Activated naive CD8-positive, alpha-beta T cell treated with anti-CD3 and anti-CD28 coated beads, Interleukin-2, amount 10 ng/mL, durations not matched to agents 7 days and 5 days (primary cell): ENCODE measurements around the gene RPS6KC1. TPM values are rescaled to one million over a fixed set of nuclear protein-coding genes. Genes with fewer than 3 reads are reported as not detected.

Experiments used
- ATAC-seq: fragments of 150-1000 bp; cut with Tn5 transposase; one replicate; pipeline ENCODE4 v1.10.0; 2021; ENCODE audit warnings: low read depth, moderate library complexity
- POLR2A ChIA-PET: fragments of 350-600 bp; sonication (Branson Sonifier 250); formaldehyde crosslinking; loops from one replicate; lab custom pipeline; 2021; ENCODE audit warnings: antibody characterized with exemption; lab: Charles Lee
- DNase-seq: peaks from one replicate; pipeline ENCODE4 v3.0.0; 2021
- H3K27ac Mint-ChIP-seq: one replicate; pipeline ENCODE4 v1.8.0; 2022; ENCODE audit warnings: mild to moderate bottlenecking, mixed read lengths
- H3K27me3 Mint-ChIP-seq: one replicate; pipeline ENCODE4 v1.8.0; 2022; ENCODE audit warnings: mild to moderate bottlenecking, moderate library complexity, mixed read lengths
- H3K36me3 Mint-ChIP-seq: one replicate; pipeline ENCODE4 v1.8.0; 2021; ENCODE audit warnings: mild to moderate bottlenecking, mixed read lengths
- H3K4me1 Mint-ChIP-seq: one replicate; pipeline ENCODE4 v1.8.0; 2021; ENCODE audit warnings: mixed read lengths
- H3K4me3 Mint-ChIP-seq: one replicate; pipeline ENCODE4 v1.8.0; 2022; ENCODE audit warnings: mild to moderate bottlenecking, moderate library complexity, mixed read lengths
- H3K9me3 Mint-ChIP-seq: one replicate; pipeline ENCODE4 v1.8.0; 2021; ENCODE audit warnings: mixed read lengths
- total RNA-seq, 2 experiments: library from RNA; stranded (reverse); gene quantifications; one replicate each; pipeline ENCODE4 v1.2.3, GENCODE V29; 2021

Gene RPS6KC1
- total RNA-seq, 2 experiments from 2014 or later, result 13.4 to 13.8 TPM

DNA sequence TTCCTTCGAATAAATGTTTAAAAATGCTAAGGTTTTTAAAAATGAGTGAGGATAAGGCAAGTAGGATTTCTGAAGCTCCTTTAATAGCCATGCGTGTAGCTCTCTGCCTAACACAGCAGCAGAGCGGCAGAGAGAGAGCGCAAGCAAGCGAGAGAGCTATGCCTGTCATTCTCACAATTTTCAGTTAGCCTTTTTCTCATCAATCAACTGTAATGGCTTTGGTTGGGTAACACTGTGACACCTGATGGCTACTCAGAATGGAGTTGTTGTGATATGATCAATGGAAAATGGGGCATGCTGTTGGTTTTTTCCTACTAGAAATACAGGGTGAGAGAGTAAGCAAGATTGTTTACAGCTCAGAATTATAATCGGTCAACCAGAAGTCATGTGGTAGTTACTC is 198.4 kb downstream of the RPS6KC1 start:
- Mint-ChIP-seq H3K36me3 (no peaks in the 10 kb centered on the region), H3K27ac (no peak overlapping the region), H3K9me3 (no peaks in the 10 kb centered on the region), H3K27me3 (no peaks in the 10 kb centered on the region), H3K4me1 (no peaks in the 10 kb centered on the region), H3K4me3 (no peak overlapping the region)
- POLR2A ChIA-PET, result no interaction called here
- DNase-seq (no peak), ATAC-seq (no peak)

DNA sequence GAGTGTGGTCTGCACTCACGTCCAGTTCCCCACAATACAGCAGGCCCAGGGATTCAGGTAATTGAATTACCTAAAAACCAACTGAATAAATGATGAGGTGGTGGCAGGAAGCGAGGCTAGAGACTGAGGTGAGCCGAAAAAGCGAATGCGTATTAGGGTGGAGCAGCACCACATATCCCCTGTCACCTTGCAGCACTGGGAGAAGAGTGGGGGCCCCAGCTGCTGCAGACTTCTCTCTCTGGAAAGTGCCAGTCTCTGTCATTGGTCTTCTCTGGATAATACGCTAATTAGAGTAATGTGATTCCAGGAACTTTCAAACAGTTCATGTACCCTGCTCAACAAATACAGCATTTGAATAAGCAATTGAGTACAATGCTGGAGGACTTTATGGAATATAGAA is 199.0 kb downstream of the RPS6KC1 start:
- no peak for ATAC-seq
- H3K4me1 Mint-ChIP-seq, result no peaks in the 10 kb centered on the region
- H3K27me3 Mint-ChIP-seq, result no peaks in the 10 kb centered on the region
- H3K27ac Mint-ChIP-seq, result no peak overlapping the region
- H3K9me3 Mint-ChIP-seq, result no peaks in the 10 kb centered on the region
- POLR2A ChIA-PET, result no interaction called here
- no peak overlapping the region for H3K4me3 Mint-ChIP-seq
- no peak for DNase-seq
- no peaks in the 10 kb centered on the region for H3K36me3 Mint-ChIP-seq

DNA sequence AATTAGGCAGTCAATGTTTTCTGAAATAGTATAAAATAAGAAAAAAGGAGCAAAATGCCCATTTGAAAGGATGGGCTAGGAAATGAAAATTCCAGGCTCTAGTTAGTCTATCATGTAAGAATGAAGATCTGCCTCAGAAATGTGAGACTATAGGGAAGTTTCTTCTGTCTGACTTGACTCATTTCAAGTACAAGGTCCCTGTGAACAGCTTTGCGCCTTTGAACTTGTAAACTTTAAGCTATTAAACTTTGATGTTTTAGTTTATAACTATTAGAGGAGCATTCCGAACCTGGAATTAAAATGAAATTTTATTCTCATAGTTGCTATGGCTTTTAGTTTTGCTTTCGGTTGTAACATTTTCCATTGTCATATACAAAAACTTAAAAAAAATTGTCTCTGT is 199.4 kb downstream of the RPS6KC1 start:
- Mint-ChIP-seq H3K4me3 (no peak overlapping the region), H3K27ac (no peak overlapping the region), H3K27me3 (no peaks in the 10 kb centered on the region), H3K4me1 (no peaks in the 10 kb centered on the region), H3K9me3 (no peaks in the 10 kb centered on the region), H3K36me3 (no peaks in the 10 kb centered on the region)
- POLR2A ChIA-PET, result no interaction called here
- ATAC-seq (no peak), DNase-seq (no peak)

DNA sequence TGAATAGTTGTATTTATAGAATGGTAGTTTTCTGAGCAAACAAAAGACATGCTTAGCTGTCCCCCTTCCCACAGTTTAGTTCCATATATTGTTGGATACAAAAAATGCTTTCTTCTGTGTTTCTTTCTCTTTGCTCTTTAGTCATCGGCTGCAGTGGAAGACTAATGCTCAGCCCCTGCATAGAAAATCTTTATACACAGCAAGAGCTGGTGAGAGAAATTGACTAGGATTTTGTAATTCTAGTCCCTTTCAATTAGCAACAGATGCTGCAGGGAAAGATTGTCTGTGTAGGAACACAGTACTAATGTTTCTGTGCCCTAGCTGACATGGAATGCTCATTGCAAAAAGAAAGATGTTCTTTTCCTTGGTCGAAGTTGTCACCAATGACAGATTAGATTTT is 200.9 kb downstream of the RPS6KC1 start:
- H3K36me3 Mint-ChIP-seq, result peaks cover 2% of the 10 kb centered on the region
- no peak overlapping the region for H3K4me3 Mint-ChIP-seq
- no peaks in the 10 kb centered on the region for H3K9me3 Mint-ChIP-seq
- H3K27me3 Mint-ChIP-seq, result no peaks in the 10 kb centered on the region
- no peaks in the 10 kb centered on the region for H3K4me1 Mint-ChIP-seq
- POLR2A ChIA-PET, result no interaction called here
- DNase-seq, result no peak
- no peak overlapping the region for H3K27ac Mint-ChIP-seq
- no peak for ATAC-seq

DNA sequence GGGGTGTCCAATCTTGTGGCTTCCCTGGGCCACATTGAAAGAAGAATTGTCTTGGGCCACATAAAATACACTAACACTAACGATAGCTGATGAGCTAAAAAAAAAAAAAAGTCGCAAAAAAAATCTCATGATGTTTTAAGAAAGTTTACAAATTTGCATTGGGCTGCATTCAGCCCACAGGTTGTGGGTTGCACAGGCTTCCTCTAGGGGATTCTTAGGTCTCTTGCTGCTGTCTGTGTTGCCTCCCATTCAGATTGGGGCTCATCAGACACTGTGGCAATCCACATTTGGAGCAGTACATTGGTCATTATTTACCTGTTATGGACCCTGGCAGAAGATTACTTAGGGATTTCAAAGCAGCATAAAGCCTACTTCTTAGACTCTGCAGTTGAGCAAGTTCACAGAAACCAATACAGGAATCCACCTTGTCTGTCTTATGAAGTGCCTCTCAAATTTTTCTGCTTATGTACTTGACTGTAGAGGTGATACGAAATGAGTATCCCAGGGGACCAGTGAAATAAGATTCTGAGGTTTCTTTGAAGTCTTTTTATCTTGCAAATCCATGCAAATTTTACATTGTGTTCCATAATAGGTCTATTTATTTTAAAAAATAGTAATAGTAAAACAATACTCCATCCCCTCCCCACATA is 205.5 kb downstream of the RPS6KC1 start:
- Mint-ChIP-seq H3K9me3 (no peaks in the 10 kb centered on the region), H3K36me3 (peaks cover 6% of the 10 kb centered on the region), H3K27ac (no peak overlapping the region), H3K4me1 (no peaks in the 10 kb centered on the region), H3K27me3 (no peaks in the 10 kb centered on the region), H3K4me3 (no peak overlapping the region)
- POLR2A ChIA-PET, result no interaction called here
- ATAC-seq (no peak), DNase-seq (no peak)

DNA sequence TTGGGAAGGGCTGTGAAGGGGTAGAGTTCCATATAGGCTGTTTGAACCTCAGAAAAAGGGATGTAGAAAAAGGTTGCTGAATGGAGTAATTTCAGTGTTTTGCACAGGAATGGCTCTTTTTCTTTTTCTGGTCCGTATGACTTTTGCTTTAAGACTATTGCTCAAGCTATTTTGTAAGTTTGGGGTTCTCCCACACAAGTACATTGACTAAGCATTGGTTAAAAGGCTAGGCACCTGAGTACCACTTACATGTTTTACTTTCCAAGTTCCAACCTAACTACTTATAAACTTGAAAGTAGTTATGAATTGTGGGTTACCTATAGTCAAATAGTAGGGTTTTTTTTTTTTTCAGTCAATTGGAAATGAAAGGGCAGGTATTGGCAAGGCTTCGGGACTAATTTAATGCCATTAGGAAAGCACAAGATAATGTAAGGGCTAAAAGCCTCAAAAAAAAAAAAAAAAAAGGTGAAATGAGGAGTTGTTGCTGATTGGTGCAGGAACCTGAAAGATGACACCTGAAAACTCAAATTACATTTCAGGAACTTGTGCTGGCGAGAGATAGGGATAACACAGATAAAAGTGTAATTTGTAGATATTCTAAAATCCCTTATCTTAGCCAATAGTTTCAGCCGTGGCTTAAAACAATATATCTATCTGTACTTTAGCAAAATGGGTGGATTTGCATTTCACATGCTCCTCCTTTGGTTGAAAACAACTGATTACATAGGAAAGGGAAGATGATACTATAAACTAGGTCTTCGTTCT is 209.5 kb downstream of the RPS6KC1 start:
- no peak for DNase-seq
- no peak for ATAC-seq
- Mint-ChIP-seq H3K36me3 (peaks cover 17% of the 10 kb centered on the region), H3K27ac (no peak overlapping the region), H3K4me3 (no peak overlapping the region), H3K9me3 (no peaks in the 10 kb centered on the region), H3K27me3 (no peaks in the 10 kb centered on the region), H3K4me1 (no peaks in the 10 kb centered on the region)
- POLR2A ChIA-PET, result no interaction called here

DNA sequence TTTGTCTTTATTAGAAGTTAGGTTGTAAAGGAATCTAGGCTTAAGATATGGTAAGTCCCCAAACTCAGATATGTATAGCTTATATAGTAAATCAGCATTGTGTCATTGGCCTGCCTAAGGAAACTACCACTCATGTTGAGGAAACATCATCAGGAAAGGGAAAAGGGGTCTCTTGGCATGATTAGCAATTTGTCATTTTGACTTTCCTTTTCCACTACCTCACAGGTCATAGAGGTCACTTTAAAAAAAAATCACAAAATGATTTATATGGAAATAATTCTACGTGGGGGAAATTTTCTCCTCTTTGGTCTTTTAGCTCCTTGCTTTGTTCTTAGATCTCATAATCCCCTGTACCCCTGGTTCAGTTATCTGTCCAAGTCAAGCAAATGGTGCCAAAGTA is 213.5 kb downstream of the RPS6KC1 start:
- no peak overlapping the region for H3K27ac Mint-ChIP-seq
- no peak for DNase-seq
- H3K27me3 Mint-ChIP-seq, result no peaks in the 10 kb centered on the region
- no peak overlapping the region for H3K4me3 Mint-ChIP-seq
- ATAC-seq, result no peak
- H3K9me3 Mint-ChIP-seq, result no peaks in the 10 kb centered on the region
- no peaks in the 10 kb centered on the region for H3K4me1 Mint-ChIP-seq
- POLR2A ChIA-PET, result no interaction called here
- H3K36me3 Mint-ChIP-seq, result peaks cover 15% of the 10 kb centered on the region

DNA sequence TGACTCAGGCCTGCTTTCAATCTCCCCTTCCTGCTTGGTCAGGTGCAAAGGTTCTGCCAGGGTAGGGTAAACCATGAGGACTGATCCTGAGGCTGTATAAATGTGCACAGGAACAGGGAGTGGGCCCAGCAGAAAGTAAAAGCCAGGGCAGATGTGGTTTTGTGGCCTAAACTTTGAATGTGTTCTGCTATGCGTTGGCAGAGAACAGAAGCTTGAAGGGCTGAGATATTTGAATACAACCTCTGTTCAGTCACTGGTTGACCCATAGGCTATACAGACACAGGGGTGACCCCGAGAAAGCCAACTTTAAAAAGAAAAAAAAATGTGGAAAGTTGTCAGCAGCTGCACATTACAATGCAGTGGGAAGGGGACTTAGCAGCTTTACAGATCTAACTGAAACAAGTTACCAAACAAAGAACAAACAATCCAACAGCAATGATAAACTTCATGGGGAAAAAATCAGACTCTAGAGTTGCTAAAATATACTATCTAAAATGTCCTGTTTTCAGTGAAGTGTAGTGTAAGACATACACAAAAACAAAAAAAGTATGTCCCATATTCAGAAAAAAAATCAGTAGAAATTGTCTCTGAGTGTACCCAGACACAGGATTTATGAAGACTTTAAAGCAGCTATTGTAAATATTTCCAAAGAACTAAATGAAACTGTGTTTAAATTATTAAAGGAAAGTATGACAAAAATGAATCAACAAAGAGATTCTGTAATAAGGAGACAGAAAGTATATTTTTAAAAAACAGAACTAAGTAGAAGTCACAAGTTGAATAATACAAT is 216.1 kb downstream of the RPS6KC1 start:
- POLR2A ChIA-PET, result no interaction called here
- ATAC-seq (no peak), DNase-seq (no peak)
- H3K27me3 Mint-ChIP-seq, result no peaks in the 10 kb centered on the region
- peaks cover 13% of the 10 kb centered on the region for H3K36me3 Mint-ChIP-seq
- H3K27ac Mint-ChIP-seq, result no peak overlapping the region
- no peaks in the 10 kb centered on the region for H3K9me3 Mint-ChIP-seq
- H3K4me1 Mint-ChIP-seq, result no peaks in the 10 kb centered on the region
- H3K4me3 Mint-ChIP-seq, result no peak overlapping the region

DNA sequence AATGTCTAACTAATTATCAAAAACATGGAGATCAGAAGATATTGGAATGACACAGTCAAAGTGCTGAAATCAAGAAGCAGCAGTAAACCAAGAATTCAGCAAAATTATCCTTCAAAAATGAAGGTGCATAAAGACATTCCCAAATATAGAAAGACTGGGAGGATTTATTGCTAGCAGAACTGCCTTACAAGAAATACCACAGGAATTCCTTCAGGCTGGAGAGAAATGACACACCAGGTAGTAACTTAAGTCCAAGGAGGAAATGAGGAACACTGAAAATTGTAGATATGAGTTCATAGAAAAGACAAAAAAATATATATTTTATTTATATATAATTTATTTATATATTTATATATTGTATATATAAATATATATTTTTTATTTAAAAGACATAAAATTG is 217.2 kb downstream of the RPS6KC1 start:
- Mint-ChIP-seq H3K36me3 (peaks cover 16% of the 10 kb centered on the region), H3K9me3 (no peaks in the 10 kb centered on the region), H3K27ac (no peak overlapping the region), H3K4me3 (no peak overlapping the region), H3K4me1 (no peaks in the 10 kb centered on the region), H3K27me3 (no peaks in the 10 kb centered on the region)
- no peak for ATAC-seq
- DNase-seq, result no peak
- POLR2A ChIA-PET, result no interaction called here

DNA sequence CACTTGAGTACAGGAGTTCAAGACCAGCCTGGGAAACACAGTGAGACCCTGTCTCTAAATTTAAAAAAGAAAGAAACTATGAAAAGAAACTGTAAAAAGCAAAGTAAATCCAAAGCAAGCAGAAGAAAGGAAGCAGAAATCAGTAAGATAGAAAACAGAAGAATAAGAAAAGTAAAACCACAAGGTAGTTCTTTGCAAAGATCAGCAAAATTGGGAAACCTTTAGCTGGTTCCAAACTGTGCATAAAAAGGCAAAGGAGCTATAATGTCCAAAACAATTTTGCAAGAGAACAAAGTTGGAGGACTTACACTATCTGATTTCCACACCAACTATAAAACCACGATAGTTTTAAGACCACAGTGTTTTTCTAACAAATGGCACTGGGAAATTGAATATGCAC is 218.8 kb downstream of the RPS6KC1 start:
- H3K9me3 Mint-ChIP-seq, result no peaks in the 10 kb centered on the region
- no peak overlapping the region for H3K4me3 Mint-ChIP-seq
- no peak overlapping the region for H3K27ac Mint-ChIP-seq
- ATAC-seq (no peak), DNase-seq (no peak)
- H3K27me3 Mint-ChIP-seq, result no peaks in the 10 kb centered on the region
- H3K36me3 Mint-ChIP-seq, result peaks cover 19% of the 10 kb centered on the region
- H3K4me1 Mint-ChIP-seq, result peaks cover 6% of the 10 kb centered on the region
- POLR2A ChIA-PET, result no interaction called here

DNA sequence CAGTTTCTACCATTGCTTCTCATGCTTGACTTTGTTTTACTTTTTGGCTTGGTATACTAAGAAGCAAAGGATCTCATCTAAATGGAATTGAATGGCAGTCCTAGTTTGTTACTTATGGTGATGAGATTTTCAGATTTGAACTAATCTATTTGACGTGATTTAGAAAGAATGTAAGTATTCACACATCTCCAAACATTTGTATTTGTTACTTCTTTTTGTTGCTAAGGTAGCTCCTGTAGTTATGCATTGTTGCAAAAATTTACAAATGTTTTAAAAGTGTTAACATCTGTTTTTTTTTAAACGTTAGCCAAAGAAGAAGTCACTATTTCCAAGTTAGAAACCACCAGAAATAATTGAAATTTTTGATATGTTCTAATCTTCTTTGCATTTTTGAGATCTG is 222.5 kb downstream of the RPS6KC1 start:
- no peaks in the 10 kb centered on the region for H3K27me3 Mint-ChIP-seq
- POLR2A ChIA-PET, result no interaction called here
- peaks cover 6% of the 10 kb centered on the region for H3K4me1 Mint-ChIP-seq
- no peak overlapping the region for H3K27ac Mint-ChIP-seq
- DNase-seq, result no peak
- no peak for ATAC-seq
- H3K36me3 Mint-ChIP-seq, result peaks cover 20% of the 10 kb centered on the region
- H3K9me3 Mint-ChIP-seq, result no peaks in the 10 kb centered on the region
- no peak overlapping the region for H3K4me3 Mint-ChIP-seq

DNA sequence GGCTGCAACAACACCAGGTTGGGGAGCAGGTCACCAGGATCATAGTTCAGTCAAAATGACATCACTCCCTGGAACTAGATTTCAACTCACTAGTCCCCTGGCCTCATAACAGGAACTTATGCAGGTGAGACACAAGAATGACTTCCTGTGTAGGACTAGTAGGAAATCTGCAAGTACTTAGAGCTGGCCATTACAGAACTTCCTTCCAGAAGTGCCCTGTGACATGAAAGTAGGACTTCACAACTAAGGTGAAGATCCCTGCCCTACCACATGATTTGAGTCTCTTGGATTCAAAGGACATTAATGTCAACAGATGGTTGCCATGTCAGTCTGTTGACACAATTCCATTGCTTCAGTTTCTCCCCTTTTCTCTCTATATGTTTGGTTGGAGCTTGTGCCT is 223.1 kb downstream of the RPS6KC1 start:
- H3K27ac Mint-ChIP-seq, result no peak overlapping the region
- H3K4me3 Mint-ChIP-seq, result no peak overlapping the region
- POLR2A ChIA-PET, result no interaction called here
- ATAC-seq (no peak), DNase-seq (no peak)
- H3K4me1 Mint-ChIP-seq, result peaks cover 6% of the 10 kb centered on the region
- H3K36me3 Mint-ChIP-seq, result peaks cover 20% of the 10 kb centered on the region
- no peaks in the 10 kb centered on the region for H3K27me3 Mint-ChIP-seq
- H3K9me3 Mint-ChIP-seq, result no peaks in the 10 kb centered on the region

DNA sequence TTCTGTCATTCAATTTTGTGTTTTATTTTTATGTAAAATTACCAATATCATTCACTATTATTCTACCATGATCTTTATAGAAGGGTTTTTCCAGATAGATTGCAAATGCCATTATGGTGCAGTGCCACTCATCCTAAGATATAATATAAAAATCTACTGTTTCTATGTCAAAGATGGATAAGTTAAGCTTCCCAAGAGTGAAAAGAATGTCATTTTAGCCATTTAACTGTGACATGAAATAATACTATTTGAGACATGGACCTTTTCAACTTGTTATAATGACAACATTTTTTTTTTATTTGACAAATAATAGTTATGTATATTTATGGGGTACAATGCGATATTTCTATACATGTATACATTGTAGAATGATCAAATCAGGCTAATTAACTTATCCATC is 224.3 kb downstream of the RPS6KC1 start:
- Mint-ChIP-seq H3K4me3 (no peak overlapping the region), H3K36me3 (peaks cover 22% of the 10 kb centered on the region), H3K27me3 (no peaks in the 10 kb centered on the region), H3K9me3 (no peaks in the 10 kb centered on the region), H3K4me1 (peaks cover 6% of the 10 kb centered on the region), H3K27ac (no peak overlapping the region)
- POLR2A ChIA-PET, result no interaction called here
- ATAC-seq (no peak), DNase-seq (no peak)

DNA sequence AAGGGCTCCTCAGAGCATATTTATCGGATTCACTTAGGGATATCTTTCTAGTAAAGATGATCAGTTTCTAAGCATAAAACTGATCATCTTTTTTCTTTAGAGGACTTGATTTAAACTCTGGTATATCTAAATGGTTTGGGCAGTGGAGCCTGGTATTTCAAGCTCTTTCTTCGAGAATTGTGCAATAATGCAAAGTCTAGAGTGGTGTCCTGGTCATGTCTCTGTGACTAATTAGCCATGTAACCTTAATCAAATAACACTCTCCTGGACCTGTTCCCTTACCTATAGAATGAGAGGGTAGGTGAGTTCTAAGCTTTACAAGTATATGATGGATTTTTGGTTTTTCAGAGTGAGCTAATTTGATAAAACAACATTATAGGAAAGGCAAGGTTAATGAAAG is 225.2 kb downstream of the RPS6KC1 start:
- H3K27ac Mint-ChIP-seq, result no peak overlapping the region
- peaks cover 6% of the 10 kb centered on the region for H3K4me1 Mint-ChIP-seq
- no peaks in the 10 kb centered on the region for H3K9me3 Mint-ChIP-seq
- H3K36me3 Mint-ChIP-seq, result peaks cover 22% of the 10 kb centered on the region
- no peaks in the 10 kb centered on the region for H3K27me3 Mint-ChIP-seq
- H3K4me3 Mint-ChIP-seq, result no peak overlapping the region
- POLR2A ChIA-PET, result no interaction called here
- DNase-seq, result no peak
- ATAC-seq, result no peak
